GM03348 (cell line): Measurements from ENCODE around the gene CRB3.

Experiments
- DNase-seq: peaks from one replicate; pipeline ENCODE4 v3.0.0; 2012; ENCODE audit warnings: low spot score

The CRB3 gene

DNA sequence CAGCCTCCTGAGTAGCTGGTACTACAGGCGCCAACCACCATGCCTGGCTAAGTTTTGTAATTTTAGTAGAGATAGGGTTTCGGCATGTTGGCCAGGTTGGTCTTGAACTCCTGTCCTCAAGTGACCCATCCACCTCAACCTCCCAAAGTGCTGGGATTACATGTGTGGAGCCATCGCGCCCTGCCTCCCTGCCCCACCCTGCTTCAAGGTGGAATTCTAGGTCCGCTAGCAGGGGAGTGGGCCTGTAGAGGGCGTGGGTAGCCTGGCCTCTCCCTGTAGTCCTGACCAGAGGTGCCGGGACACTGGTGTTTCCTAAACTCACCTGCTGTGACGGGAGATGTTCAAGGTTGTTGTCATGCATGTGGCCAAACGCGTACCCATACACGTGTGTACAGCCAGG, 30.9 kb upstream of the CRB3 start:
- no peak for DNase-seq

DNA sequence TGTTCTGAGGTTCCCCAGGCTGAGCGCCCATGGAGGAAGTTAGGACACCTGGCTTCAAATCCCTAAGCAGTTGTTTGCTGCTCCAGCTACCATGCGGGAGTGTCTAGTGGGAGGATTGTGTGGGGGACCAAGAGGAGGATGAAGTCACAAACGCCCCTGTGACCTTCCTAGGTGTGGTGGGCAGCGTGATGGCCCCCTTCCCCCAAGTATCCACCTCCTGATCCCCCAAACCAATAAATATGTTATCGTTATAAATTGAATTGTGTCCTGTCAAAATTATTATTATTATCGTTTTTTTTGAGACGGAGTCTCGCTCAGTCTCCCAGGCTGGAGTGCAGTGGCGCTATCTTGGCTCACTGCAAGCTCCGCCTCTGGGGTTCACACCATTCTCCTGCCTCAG, 30.4 kb upstream of the CRB3 start, which contains the start of gene SLC25A41:
SLC25A41 (minus strand) TSS at position 101 of the 400 bp plus-strand sequence; CDS start at position 31, 70 bp downstream.
- no peak for DNase-seq

DNA sequence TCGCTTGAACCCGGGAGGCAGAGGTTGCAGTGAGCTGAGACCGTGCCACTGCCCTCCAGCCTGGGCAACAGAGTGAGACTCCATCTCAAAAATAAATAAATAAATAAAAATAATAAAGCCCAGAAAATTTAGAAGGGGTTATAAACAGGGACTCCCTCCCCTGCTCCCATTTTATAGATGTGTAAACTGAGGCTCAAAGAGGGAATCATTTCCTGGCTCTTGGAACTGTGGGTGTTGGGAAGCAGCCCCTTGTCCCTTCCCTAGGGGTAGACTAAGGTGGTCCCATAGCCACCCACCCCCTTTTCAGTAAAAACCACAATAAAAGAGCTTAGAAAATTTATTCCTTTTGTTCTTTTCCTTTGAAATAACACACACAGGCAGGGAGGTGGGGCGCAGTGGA, 24.3 kb upstream of the CRB3 start:
- no peak for DNase-seq

DNA sequence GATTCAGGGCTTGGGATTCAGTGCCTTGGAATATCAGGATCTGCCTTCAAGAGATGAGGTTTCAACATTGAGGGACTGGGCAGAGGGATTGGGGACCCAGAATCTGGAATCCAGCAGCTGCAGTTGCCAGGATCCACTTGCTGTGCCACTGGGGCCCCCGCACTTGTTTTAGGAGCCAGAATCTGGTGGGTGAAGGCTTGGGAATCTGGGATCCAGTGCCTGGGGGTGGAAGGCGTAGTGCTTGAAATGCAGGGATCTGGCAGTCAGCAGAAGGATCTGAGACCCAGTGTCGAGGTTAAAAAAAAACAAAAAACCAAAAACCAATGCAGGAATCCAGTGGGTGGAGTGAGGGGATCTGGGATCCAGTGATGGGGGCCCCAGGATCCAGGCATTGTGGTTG, 23.2 kb upstream of the CRB3 start:
- DNase-seq, result no peak

DNA sequence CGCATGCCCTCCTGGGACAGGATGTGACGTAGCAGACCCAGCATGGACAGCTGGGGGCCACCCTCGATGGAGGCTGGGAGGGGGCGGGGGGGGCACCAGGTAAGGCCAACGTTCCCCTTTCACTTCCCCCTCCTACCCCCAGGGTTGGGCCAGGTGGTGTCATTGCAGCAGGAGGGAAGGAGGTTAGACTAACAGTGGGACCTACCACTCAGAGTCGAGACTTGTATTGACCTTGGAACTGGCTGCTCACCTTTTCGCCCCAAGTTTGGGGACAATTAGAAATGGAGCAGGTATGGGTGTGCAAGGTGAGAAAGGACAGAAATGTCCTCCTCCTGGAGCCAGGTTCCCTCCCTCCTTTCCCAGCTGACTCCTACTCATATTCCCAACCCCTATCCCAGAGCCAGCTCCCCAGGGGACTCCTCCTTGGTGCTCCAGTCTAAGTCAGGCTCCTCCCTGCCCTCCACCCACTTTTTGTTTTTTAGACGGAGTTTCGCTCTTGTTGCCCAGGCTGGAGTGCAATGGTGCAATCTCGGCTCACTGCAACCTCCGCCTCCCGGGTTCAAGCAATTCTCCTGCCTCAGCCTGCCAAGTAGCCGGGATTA, 21.9 kb upstream of the CRB3 start:
- no peak for DNase-seq

DNA sequence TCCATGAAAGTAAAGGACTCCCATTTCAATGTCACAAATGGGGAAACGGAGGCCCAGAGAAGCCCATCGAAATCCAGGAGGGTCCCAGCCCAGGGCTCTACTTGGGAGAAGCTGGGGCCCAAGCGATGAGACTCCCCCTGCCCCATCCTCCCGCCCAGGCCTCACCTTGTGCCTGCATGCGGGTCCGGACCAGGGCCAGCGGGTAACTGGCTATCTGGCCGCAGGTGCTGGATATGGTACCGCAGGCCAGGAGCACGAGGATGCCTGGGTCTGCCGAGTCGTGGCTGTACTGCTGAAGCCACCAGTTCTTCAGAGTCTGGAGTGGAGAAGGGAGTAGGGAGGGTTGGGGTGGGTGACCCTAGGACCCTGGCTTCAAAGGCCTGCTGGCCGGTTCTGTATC, 20.1 kb upstream of the CRB3 start:
- DNase-seq, result no peak

DNA sequence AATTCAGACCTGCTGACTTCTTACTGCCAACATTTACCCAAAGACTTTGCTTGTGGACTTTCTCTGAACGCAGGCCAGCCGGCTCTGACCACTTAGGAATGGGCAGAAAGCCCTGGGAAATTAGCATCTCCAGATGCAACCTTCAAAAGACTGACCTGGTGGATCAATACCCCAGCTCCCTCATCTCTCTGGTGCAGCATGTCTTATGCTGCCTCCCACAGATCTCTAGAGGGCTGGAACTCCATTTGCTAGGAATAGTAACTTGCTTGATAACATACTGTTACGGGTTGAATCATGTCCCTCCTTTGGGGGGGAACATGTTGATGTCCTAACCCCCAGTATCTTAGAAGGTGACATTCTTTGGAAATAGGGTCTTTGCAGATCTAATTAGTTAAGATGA, 17.6 kb upstream of the CRB3 start:
- no peak for DNase-seq

DNA sequence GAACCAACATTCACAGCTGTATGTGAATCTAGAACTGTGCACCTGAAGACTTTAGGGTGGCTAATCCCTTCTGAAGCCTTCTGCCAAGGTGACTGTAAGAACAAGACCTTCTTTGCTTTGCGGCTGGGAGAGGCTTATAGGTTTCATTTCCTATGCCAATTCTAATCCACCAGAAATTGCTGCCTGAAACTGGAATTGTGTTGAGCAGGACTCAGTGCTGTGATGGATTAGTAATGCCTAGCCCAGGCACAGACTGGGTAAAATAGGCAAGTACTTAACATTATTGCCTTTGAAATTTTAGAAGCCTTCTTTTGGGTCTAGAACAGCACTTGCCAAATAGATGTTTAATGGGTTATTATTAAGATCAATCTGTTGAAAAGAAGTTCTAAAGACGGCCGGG, 16.0 kb upstream of the CRB3 start:
- DNase-seq, result no peak

DNA sequence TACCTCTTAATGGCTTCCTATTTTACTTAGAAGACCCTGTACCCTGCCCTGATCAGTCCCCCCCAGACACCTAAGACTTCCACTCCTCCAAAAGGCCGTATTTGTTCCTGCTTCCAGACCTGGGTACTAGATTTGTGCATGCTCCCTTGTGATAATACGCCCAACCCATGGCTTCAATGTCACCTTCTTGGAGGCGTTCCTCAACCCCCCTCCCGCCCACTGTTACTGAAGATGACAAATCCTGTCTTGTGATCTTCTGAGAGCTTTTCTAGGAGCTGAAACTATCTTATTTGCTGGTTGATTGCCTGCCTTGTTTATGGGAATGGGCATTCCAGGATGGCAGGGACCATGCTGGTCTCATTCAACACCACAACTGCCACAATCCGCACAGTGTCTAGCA, 13.9 kb upstream of the CRB3 start:
- DNase-seq, result no peak

DNA sequence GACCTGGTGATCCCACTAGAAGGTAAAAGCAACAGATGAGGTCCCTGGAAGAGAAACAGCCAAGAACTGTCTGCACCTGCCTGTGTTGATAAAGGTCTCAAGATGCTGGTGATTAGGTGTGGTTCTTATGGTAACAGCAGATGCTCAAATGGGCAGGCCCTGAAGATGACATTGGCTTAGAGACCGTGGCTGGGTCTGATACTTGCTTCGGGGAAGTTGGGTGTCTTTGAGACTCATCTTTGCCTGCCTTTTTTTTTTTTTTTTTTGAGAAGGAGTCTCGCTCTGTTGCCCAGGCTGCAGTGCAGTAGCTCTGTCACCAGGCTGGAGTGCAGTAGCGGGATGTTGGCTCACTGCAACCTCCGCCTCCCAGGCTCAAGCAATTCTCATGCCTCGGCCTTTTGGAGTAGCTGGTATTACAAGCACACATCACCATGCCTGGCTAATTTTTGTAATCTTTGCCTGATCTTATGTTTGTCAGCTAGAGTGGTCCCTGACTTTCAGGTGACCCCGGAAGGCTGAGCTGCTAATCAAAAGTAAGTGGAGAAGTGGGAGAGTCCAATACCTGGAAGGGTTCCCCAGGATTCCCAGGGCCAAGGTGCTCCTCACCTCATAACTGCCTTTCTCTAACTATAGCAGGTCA, 12.4 kb upstream of the CRB3 start:
- no peak for DNase-seq

DNA sequence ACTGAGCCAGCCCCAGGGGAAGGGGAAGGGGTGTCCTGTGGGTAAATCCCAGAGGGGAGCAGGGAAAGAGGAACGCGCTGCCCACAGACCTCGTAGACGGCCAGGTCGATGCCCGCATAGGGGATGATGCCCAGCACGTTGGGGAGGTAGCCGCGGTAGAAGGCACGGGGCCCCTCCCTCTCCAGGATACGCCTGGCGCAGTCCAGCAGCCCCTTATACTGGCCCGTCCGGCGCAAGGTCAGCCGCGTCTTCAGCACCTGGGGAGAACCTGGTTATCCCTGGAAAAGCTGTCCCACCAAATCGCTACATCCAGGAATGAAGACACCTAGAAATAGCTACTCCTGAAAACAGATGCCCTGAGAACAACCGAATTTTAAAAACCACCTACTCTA, 11.9 kb upstream of the CRB3 start:
- DNase-seq, result no peak

DNA sequence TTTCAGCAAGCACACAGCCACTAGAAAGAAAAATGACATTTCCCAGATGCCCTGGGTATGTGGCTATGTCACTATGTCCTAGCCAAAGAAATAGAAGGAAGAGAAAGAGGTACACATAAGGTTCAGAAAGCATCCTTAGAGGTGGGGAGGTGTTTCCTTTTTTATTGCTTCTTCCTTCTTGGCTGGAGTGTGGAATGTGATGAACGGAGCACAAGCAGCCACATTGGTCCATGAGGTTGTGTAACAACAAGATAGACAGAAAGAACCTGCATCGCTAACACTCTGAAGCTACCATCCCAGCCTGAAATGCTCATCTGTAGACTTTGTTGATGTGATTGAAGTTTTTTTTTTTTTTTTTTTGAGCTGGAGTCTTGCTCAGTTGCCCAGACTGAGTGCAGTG, 11.2 kb upstream of the CRB3 start:
- no peak for DNase-seq

DNA sequence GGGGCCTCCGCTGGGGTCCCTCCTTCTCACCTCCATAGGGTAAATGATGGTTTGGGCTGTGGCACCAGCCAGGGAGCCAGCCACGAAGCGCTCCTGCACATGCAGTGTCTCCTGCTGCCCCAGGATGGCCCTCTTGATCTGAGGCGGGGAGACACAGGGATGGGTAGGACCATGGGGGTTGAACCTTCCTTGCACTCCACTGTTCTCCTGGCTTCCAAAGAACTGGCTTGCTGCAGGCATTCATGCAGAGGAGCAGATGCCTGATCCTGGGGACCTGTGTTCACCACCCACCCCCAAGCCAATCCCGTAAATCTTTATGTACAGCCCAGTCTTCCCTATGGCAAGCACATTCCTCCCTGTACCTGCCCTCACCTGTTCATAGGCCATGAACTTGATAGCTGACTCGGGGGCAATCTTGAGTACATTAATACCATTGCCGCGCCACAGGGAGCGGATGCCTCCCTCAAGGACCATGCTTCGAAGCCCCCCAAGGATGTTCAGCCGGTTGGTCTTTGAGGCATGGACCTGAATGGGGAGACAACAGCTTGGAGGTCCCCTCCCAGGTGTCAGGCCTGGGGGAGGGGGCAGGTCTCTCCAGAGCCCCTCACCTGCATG, 10.0 kb upstream of the CRB3 start:
- DNase-seq, result no peak

DNA sequence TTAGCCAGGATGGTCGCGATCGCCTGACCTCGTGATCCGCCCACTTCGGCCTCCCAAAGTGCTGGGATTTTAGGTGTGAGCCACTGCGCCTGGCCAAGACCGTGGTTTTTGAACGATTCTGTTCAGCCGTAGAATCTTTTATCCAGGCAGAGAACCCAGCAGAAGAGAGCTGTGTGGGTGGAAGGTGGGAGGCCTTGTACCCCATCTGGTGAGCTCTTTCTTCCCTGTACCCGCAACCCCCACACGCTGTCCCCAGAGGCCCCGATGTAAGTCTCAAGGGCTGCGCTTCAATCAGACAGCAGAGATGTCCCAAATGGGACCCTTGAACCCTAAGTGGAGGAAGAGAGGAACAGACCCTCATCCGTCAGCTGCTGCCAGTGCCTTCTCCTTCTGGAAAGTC, 8.1 kb upstream of the CRB3 start:
- DNase-seq, result no peak

DNA sequence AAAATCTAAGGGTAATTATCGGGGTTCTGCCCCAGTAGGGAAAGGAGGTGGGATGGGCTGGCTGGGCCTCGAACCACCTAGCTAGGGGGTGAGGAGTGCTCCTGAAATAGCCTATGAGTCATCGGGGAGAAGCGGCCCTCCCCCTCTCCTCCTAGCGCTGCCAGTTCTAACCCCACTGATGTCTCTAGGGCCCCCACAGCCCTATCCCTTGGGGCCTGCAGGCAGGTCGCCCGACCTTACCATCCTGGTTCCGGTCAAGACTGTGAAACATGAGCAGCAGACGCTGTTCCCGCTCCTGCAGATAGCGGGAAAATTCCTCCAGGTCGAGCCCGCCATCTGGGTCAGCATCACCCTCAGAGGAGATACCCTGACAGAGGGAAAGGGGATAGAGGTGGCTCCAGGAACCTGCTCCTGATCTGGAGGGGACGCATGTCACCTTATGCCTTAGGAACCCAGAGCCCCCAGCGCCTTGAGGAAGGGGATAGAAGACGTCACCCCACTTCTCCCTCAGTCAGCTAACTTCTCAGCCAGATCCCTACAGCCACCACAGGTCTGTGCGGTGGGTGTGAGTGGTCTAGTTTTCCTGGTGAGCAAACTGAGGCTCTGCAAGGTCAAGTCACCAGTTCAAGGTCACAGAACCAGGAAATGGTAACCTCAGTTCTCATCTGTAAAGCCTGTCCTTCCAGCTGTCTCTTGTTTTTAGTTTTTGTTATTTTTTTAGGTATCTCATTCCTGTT, 5.9 kb upstream of the CRB3 start:
- no peak for DNase-seq

DNA sequence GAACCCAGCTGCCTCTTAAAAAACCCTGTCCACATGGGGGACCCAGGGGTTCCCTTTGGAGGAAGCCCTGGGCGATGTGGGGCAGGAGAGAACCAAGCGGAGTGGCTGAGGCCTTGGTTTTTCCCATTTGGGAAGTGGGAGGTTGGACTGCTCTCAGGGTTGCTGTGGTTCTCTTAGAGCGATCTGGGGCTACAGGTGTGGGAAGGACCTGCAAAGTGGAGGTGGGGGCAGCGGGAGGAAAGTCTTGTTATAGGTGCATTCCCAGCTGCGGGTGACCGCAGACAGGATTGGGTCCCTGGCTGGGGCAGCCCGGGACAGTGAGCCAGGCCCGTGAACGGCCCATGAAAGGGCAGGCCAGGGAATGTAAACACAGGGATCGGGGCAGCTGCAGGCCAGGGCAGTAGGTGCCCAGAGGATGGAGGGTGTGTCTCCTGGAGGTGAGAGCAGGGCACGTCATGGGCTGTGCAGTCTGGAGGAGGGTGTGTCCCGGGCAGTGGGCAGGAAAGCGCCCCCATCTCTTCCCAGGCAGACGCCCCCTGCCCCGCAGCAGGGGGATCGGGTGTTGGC, 5.3 kb upstream of the CRB3 start:
- DNase-seq, result no peak

DNA sequence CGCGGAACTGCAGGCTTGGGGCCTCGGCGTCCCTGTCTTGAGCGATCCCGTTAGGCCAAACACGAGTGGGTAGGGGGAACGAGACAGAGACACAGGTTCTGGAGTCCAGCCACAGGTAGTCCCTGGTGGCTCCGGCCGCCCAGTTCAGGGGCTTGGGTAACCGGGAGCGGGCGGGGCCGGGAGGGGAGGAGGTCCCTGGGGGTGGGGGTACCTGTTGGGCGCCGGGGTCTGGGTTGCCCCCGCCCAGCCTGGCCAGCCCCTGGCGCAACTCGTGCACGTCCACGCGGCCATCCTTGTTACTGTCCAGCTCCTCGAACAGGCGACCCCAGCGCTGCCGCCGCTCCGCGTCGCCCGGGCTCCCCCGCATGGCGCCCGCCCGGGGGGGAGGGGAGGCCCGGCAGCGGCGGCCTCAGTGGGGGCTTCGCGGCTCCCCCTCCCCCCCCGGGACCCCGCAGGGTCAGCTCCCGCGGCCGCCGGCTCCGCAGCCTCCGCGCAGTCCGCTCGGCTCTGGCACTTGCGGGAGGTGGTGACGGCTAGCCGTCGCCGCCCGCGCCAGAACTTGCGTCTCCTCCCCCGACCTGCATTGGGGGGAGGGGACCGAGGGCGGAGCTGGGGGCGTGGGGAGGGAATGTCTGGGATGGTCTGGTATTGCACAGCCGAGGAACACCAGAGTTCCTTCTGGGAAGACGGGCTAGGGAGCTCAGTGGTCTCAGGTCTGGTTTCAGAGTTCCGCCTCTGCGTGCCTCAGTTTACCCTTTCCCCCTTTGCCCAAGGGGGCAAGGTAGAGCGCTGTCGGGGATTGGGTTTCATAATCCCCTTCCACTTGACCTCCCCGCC, 4.6 kb upstream of the CRB3 start, which contains the start of gene SLC25A23:
SLC25A23 (minus strand) TSS at position 531 of the 837 bp plus-strand sequence; CDS start at position 367, 164 bp downstream.
- peak; percentile 89 for DNase-seq

DNA sequence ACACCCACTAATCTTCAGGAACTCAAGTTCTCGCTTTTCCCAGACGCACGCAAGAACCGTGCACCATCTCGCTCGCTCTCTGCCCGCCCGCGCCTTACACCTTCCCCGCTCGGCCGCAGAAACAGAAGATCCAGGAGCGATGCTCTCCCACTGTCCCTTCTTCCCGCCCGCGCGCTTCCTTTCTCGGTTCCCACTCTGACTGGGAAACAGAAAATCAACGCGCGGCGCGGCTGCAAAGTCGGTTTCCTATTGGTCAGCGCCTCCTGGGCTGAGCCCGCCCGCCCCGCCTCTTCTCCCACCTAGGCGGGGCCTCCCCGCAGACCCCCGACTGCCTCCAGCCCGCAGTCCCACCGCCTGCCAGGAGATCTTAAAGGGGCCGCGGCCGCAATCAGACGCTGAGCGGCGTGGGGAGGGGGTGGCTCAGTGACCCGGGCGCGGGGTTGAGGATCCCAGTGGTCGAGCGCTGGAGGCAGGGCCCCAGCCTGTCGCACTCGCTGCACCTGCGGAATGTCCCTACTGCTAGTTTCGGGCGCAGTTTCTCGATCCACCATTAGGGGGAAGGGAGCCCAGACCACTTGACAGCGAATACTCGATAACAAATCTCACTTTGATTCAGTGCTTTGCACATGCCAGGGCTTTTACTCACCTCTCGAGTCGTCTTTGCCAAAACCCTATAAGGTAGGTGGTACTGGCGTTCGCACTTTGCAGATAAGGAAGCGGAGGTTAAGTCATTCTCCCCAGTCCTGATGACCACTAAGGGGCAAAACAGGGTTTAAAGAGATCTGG, 3.8 kb upstream of the CRB3 start:
- DNase-seq, result peak; percentile 98

DNA sequence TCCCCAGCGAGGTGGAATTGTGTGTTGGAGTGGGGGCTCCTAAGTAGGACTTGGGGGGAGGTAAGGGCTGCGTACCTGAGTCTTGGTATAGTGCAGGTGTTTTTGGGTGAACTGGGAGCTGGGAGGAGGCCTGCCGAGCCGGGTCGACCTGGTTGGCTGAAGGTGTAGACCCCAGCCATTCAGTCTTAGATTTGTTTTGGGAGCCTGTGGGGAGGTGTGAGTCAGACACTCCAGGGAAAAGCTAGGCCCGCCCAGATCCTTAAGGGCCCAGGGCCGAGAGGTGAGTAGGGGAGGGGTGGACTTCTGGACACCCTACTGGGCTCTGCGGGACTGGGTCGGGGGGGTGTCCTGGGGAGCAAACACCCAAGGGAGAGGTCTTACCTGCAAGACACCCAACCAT, 935 bp downstream of the CRB3 start:
- no peak for DNase-seq

DNA sequence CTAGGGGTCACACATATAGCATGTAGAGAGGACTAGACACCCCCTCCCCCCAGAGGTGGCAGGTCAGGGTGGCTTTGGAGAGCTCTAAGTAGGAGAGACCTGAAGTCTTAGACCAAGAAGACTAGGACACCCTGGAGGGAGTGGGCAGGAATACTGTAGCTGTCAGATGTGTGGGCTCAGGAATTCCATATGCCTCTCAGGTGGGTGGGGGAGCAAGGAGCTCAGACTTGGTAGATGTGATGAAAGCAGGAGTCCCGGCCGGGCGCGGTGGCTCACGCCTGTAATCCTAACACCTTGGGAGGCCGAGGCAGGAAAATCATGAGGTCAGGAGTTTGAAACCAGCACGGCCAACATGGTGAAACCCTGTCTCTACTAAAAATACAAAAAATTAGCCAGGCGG, 1.6 kb downstream of the CRB3 start:
- DNase-seq, result no peak
